GM19240 (cell line): Measurements from ENCODE around the gene COMMD4.
A peak's percentile ranks its signal among the peaks of the same experiment; 100 is the strongest.

ENCODE experiments used
- DNase-seq: peaks from one replicate; pipeline ENCODE4 v3.0.0; 2011; ENCODE audit warnings: low spot score; ENCODE audit not compliant: insufficient read length

The COMMD4 gene

DNA sequence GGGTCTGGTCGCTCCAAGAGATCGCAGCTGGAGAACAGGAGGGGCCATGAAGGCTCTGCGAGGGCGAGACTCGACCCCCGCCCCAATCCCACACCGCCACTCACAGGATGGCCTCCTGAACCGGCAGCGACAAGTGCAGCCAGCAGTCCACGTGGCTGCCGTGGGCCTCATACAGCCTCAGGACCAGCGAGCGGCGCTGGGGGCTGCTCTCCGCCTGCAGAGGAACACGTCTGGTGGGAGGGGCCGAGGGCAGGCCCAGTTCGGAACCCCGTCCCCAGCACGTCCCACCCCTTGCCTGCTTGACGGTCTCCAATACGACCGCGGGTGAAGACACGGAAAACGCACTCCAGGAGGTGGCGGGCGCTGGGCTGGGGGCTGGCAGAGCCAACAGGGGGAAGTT, 20.1 kb downstream of the COMMD4 start:
- DNase-seq = no peak

DNA sequence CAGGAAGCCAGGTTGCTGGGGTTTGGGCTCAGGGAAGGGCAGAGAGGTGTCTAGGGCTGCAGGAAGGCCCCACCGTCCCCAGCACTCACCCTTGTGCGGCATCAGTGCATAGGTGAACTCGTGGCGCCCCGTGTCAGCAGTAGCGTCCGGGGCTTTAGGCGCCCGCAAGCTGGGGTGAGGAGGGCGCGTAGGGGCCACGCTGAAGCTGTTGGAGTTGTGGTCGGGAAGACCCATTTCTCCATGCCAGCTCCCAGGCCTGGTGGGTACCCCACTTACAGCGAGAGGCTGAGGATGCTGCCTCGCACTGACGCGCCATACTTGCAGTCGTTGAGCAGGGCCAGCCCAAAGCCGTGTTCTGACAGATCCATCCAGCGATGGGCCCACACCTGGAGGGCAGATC, 20.7 kb downstream of the COMMD4 start:
- no peak for DNase-seq

DNA sequence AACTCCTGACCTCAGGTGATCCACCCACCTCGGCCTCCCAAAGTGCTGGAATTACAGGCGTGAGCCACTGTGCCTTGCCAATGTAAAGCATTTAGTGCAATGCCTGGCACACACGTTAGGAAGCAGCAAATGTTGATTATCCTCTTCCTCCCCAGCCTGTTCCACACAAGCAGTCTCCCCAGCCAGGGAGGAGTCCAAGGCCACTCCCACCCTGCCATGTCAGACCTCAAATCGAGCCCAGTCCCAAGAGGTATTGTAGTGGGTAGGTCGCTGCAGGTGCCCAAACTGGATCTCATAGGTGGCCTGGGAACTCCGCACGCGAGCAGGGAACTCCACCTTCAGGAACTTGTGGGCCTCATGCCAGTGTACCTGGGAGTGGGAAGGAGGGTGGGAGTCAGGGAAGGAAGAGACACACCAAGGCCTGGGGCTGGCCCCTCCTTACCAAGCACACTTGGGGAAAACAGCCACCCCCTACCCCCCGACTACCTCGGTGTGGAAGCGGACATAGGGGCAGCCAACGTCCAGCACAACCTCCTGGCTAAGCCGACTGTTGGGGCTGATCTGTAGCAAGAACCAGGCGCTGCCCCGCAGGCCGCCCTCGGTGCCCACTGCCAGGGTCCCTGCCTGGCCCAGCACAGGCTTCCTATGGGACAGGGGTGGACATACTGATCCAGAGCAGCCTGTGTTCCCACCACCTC, 22.3 kb downstream of the COMMD4 start:
- no peak for DNase-seq

DNA sequence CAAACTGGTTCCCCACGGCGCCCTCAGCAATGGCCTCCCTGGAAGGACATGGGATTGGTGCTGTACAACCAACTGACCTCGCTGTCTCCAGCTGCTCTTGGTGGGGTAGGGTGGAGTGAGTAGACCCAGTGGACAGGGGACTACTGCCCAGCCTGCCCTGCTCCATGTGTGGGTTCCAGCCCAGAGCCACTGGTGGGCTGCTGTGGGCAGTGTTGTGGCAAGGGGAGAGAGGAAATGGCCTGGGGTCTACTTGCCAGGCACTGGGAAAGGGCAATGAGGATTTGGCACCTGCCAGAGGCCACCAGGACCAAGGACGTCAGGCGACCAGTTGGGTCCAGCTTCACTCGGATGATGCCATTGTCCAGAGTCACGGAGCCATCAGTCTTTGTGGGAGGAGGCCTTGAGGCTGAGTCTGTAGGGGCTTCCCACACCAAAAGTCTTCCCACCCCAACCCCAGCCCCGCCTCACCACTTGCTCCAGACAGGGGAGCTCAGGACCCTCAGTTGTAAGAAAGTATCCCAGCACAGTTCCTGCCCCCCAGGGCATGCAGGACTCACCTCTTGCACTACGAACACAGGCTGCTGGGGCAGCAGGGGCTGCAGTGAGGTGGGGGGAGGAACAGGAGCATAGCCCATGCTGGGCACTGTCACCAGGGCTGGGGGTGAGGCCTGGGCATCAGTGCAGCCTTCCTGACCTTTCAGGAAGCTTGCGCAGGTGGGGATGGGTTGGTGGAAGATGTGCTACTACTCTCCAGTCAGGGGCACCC, 23.1 kb downstream of the COMMD4 start:
- no peak for DNase-seq

DNA sequence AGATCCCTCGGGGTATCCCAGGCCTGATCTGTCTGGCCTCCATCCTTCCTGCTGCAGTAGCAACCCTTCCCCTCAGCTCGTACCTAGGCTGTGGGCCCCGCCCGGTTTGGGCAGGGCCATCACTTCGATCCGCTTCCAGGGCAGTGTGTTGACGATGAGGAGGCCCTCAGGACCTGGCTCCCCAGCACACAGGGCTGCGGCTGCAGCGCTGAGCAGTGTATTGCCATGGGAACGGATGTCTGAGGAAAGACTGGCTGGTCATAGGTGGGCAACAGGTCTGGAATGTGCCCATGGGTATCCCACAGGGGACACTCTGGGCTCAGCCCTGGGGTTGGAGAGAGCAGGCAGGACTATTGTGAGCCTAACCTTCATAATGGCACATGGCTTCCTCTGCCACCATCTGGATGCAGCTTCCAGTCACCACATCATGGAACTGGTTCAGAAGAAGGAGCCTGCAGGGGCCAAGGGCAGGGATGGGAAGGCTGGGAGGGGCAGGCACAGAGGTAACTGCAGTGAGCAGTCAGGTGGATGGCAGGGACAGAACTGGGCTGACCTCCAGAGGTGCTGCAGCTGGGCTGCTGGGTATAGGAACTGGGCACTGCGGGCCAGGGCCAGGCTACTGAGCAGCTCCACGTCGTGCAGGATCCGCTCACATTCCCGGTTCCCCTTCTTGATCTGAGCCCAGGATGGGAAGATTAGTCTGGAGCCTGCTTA, 23.8 kb downstream of the COMMD4 start:
- no peak for DNase-seq

DNA sequence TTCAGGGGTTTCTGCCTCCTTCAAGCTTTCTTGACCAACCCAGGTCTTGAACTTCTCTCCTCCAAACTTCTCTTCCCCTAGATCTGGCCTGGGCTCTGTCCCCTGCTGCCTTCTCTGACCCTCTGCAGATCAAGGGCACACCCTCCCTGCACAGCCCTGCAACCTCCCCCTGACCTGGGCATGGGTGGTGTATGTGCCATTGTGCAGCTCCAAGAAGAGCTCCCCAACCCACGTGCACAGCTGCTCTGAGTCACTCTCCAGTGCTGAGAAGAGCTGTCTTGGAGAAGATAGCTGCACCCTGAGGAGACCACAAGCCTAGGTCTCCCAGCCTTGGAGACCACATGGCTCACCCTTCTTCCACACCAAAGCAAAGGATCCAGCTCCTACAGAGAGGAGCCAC, 24.5 kb downstream of the COMMD4 start:
- no peak for DNase-seq

DNA sequence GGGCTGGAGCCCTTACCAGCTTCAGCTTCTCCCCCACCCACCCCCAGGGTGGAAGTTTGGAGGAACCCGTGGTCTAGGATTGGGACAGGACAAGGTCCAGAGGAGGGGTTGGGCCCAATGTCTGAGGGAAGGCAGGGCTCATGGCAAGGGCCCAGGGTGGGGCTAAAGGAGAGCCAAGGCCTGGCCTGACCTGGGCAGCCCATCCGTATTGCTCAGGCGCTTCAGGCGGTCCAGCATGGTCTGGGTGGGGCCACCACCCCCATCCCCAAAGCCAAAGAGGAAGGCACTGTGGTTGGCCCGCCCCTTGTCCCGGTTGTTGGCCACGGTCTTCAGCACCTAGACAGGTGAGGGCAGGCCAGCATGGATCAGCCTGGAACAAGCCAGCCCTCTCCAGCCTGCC, 25.0 kb downstream of the COMMD4 start:
- no peak for DNase-seq

DNA sequence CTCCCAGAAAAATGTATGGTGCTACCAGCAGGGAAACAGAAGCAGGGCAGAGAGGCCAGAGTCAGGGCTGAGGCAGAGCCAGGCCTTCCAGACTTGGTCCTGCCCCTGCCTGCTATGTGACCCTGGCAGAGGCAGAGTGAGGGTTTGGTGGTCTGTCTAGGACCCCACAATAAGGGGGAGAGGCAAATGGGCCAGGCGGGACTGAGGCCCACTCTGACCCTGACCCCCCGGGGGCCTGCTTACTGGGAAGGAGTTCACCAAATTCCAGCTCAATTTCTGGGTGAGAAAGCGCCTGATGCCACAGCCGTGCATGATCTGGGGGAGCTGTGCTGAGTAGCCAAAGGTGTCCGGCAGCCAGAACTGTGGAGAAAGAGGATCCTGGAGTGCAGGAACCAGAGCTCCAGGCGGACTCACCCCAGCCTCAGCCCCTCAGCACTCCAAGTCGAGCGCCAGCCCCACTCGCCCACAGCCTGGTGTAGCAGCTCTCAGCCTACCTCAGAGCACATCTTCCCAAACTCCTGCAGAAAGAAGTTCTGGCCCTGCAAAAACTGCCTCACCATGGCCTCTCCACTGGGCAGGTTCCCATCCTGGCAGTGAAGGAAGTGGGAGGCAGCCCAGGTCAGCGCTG, 25.6 kb downstream of the COMMD4 start:
- DNase-seq = no peak

DNA sequence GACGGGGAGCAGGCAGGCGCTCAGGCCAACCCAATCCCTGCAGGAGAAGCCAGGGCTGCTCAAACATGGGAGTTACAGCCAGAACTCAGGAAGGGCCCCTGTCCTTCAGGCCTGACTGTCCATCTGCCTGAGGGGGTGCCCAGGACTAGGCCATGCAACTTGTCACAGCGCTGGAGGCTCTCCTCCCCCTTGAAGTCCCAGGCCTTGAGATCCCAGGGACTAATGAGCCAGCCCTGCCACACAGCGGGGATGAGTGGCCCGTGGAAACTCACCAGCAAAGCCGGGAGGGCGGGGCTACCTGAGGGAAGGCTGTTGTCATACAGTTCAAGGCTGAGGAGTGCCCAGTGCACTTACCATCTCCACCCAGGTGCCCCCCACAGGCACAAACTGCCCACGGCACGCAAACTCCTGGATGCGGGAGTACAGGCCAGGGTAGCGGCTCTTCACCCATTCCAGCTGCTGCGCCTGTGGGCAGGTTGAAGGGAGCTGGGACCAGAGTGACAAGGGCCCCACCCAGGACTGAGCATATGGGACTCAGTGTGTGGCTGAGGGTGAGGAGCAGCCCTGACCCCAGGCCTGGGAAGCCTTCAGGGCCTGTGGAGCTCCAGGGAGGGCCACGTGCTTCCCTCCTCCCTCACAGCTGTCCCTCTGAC, 26.3 kb downstream of the COMMD4 start:
- DNase-seq = no peak

DNA sequence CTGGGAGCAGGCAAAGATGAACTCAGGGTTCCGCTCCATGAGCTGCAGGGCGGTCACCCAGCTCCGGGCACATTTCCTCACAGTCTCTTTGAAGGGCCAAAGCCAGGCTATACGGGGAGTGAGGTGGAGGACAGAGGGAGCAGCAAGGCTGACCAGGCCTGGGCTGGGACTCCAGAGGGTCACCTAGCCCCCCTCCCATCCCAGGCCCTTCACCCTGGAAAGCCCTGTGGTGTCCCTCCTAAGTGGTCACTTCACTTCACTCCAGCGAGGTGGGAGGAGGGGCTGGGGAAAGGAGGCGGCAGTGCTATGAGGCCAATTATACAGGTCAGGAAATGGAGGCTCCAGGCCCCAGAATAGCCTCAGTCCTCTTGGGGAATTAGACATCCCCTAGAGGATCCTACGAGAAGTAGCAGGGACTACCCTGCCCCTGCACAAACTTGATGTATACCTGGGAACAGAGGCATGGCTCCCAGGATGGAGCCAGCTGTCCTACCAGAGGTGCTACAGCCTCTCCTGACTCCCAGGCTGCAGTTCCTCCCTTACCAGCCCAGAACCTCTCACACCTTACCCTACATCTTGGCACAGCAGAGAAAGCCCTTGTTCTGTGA, 26.9 kb downstream of the COMMD4 start:
- DNase-seq = no peak

DNA sequence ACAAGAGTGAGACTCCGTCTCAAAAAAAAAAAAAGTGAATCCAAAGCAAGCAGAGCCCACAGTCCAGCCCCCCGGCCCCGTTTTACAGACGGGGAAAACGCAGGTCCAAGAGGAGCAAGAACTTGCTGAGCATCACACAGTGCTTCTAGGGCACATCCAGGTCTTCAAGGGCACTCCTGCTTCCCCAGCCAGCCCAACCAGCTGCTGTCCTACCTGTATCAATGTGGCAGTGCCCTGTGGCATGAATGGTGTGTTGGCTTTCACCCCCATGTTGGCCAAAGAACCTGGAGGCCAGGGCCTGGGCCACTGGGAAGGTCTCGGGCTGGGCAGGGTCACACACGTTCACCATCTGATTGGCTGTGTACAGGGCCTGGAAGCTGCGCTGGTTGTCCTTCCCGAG, 27.9 kb downstream of the COMMD4 start:
- DNase-seq = no peak

DNA sequence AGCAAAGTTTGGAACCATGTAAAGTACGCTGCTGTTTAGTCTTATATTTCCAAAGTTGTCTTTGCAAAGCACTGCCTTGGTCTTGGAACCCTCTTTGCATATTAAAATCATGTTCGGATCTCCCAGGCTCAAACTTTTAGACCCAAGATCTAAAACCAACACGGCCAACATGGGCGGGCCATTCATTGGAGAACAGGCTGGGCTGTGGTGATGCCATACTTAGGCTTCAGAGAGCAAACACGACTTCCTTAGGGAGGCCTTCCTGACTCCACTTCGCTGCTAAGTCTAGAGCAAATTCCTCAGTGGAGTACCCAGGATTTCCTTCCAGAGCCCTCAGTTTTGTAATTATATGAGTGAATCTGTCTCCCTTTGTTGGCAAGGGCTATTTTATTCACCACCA, 29.0 kb downstream of the COMMD4 start:
- no peak for DNase-seq

DNA sequence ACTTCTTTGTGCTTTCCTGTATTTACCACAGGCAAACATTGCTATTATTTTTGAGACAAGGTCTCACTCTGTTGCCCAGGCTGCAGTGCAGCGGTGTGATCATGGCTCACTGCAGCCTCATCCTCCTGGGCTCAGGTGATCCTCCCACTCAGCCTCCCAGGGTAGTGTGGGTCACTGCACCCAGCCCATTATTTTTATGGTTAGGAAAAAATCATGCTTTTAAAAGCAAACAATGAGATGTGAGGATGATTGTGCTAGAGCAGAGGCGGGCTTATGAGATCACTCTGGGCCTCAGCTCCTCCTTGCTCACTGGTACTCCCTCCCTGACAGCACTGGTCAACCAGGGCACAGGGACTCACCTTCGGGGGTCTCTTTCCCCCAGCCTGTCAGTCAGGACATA, 30.3 kb downstream of the COMMD4 start:
- DNase-seq = no peak

DNA sequence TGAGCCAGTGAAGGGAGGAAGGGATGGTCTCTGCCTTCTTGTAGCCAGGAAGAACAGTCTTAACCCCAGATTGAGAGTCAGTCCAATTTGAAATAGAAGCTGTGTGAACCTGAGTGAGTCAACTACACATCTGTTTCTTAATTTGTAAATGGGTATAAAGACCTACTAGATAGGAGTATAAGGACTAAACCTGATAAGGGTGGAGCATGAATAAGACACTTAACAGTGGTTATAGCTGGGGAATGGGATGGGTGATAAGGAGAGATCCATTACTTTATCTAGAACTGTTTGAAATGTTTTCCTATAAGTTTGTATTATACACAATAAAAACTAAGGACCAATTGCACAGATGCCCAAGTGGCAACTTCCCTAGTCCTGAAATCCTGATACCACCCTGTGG, 31.1 kb downstream of the COMMD4 start:
- DNase-seq = no peak

DNA sequence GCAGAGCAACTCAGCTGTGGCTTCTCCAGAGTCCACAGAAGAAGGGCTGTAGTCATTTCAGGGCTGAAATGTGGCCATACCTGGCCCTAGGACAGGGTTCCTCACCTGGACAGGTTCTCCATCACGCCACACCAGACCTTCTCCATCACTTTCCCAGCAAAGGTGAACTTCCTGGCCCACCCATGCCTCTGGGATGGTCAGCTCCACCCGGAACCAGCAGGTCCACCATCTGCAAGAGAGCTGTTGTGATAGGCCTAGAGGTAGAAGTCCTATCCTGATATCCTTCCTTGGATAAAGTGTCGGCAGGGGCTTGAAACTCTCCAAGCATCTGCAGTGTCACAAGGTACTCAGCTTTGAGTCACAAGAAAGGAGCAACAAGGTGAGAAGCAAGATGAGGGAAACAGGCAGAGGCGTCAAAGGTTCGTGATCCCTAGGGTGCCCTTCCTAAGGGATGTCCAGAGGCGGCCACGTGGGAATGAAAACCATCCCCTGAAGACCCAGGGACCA, 31.6 kb downstream of the COMMD4 start:
- no peak for DNase-seq

DNA sequence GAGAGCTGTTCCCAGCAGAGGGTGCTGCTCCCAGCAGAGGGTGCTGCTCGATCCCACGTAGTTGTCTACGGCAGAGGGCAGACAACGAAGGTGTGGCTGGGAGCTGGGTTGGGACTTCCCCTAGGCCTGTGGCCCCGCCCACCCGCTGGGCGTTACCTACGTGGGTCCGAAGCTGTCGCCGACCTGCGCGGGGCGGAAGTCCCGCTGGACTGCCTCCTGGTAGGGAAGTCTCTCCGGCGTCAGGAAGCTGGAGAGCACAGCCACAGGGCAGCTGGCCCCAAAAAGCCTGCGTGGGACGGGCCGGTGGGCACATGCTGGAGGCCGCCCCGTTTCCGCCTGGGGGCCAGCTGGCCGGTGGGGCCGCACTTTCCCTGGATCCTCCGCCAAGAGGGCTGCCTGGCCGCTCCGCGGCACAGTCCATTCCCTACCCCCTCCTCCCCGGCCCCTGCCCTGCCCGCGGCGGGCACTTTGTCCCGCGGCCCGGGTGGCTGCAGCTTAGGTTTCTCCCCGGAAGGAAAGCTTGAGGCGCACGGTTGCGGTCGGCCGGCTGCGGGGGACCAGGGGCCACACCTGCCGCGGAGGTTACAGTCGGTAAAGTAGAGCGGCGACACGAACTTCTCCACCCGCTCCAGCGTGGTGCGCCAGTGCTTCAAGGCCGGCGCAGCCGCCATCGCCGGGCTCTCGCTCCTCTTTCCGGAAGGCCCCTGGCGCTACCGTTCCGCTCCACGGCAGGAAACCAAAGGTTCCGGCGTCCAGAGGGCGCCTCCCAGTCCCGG, 32.2 kb downstream of the COMMD4 start, which contains the start of gene MAN2C1:
MAN2C1 (minus strand) TSS at position 695 of the 776 bp plus-strand sequence; CDS start at position 671, 24 bp downstream.
- DNase-seq = peak; percentile 93

DNA sequence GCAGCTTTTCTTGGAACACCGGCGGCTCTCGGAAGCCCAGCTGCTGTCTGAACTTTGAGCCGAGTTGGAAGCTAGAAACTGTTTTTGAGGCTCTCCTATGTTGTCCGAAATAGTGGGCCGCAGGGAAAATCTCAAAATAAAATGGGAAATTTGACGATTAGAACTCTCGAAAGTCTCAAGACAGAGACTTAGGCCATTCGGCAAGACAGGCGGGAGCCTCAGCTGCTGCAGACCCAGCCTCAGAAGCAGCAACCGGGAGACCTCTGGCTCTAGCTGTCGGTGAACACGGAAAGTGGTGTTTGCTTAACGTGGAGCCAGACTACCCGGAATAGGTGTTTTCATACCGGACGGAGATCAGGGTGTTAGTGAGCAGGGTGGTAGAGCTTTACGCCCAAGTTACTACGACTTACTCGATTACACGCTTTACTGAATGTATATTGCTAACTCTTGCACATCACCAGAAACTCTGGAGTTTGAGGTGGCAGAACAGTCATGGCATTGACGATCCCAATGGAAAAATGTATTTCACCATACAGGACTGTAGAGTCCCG, 32.9 kb downstream of the COMMD4 start:
- no peak for DNase-seq

DNA sequence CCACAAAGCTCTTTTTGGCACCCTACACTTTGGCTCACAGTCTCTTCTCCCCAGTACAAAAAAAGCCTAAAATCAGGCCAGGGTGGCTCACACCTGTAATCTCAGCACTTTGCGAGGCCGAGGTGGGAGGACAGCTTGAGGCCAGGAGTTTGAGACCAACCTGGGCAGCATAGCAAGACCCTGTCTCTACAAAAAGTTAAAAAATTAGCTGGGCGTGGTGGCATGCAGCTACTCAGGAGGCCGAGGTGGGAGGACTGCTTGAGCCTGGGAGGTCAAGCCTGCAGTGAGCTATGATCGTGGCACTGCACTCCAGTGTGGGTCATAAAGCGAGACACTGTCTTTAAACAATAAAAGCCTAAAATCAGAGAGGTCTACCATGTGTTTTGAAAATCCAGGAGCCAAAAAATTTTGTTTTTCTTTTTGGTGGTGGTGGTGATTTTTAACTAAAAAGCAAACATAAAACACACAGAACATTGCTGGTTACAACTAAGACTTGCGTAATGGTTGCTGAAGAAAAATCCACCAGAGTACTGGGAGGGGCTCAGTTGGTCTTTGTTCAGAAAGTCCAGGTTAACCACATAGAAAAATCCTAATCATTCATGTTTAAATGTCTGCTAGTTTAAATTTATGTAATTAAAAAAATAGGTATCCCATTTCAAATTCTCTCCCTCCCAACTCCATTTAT, 34.2 kb downstream of the COMMD4 start:
- DNase-seq = no peak

DNA sequence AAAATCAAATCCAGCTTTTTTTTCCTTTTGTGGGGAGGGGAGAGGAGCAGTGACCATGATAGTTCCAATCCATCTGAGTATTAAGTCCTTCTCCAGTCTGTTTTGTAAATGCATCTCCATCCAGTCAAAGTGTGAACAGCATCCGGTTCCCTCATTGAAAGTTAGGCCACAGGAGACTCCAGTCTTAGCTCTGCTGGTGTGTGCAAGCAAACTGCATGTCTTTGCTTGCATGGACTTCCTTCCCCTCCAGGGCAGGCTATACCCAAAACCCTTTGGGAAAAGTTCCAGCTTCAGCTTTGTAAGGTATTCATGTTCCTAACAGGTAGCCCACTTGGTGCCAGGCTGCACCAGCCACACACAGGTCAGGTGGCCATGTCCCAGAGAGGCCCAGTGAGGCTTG, 35.6 kb downstream of the COMMD4 start:
- DNase-seq = no peak
